Measurements from ENCODE around the gene DNAH11.

DNA sequence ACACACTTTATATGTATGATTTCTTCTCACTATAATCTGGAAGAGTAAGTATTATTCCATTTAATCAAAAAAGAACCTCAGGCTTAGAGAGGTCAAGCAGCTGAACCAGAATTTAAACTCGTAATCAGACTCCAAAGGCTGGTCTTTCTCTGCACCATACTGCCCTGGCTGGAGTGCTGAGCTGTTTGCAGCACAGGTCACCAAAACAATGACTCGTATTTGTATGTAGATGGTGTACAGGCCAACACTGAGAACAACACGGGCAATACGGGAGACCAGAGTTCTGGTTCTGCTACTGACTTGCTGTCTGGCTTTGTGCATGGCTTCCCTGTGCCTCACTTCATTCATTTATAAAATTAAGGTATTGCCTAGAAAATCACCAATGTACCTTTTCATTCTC, 344.9 kb downstream of the DNAH11 start:
- TF ChIP-seq, protein P1, sequence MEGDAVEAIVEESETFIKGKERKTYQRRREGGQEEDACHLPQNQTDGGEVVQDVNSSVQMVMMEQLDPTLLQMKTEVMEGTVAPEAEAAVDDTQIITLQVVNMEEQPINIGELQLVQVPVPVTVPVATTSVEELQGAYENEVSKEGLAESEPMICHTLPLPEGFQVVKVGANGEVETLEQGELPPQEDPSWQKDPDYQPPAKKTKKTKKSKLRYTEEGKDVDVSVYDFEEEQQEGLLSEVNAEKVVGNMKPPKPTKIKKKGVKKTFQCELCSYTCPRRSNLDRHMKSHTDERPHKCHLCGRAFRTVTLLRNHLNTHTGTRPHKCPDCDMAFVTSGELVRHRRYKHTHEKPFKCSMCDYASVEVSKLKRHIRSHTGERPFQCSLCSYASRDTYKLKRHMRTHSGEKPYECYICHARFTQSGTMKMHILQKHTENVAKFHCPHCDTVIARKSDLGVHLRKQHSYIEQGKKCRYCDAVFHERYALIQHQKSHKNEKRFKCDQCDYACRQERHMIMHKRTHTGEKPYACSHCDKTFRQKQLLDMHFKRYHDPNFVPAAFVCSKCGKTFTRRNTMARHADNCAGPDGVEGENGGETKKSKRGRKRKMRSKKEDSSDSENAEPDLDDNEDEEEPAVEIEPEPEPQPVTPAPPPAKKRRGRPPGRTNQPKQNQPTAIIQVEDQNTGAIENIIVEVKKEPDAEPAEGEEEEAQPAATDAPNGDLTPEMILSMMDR (IDR thresholded peaks at IDR 0.05 in 2 of 3, conservative IDR thresholded peaks at IDR 0.05 in 1 of 3; ENCODE audit: borderline replicate concordance in 1 of 3, insufficient read depth in 1 of 3, low read depth in 2 of 3, low read length in 2 of 3), result no peak
- TF ChIP-seq SIN3A (IDR thresholded peaks at IDR 0.05; ENCODE audit: low read depth) (no peak), EZH2phosphoT487 (IDR thresholded peaks at IDR 0.05; ENCODE audit: borderline replicate concordance) (no peak), EZH2 (IDR thresholded peaks at IDR 0.05) (no peak), CEBPB (IDR thresholded peaks at IDR 0.05; ENCODE audit: low read depth) (no peak), ELF1 (IDR thresholded peaks at IDR 0.05; ENCODE audit: borderline replicate concordance, low read depth) (no peak)
- TF ChIP-seq, protein P2, sequence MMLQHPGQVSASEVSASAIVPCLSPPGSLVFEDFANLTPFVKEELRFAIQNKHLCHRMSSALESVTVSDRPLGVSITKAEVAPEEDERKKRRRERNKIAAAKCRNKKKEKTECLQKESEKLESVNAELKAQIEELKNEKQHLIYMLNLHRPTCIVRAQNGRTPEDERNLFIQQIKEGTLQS (IDR thresholded peaks at IDR 0.05), result no peak
- TF ChIP-seq, protein P3, sequence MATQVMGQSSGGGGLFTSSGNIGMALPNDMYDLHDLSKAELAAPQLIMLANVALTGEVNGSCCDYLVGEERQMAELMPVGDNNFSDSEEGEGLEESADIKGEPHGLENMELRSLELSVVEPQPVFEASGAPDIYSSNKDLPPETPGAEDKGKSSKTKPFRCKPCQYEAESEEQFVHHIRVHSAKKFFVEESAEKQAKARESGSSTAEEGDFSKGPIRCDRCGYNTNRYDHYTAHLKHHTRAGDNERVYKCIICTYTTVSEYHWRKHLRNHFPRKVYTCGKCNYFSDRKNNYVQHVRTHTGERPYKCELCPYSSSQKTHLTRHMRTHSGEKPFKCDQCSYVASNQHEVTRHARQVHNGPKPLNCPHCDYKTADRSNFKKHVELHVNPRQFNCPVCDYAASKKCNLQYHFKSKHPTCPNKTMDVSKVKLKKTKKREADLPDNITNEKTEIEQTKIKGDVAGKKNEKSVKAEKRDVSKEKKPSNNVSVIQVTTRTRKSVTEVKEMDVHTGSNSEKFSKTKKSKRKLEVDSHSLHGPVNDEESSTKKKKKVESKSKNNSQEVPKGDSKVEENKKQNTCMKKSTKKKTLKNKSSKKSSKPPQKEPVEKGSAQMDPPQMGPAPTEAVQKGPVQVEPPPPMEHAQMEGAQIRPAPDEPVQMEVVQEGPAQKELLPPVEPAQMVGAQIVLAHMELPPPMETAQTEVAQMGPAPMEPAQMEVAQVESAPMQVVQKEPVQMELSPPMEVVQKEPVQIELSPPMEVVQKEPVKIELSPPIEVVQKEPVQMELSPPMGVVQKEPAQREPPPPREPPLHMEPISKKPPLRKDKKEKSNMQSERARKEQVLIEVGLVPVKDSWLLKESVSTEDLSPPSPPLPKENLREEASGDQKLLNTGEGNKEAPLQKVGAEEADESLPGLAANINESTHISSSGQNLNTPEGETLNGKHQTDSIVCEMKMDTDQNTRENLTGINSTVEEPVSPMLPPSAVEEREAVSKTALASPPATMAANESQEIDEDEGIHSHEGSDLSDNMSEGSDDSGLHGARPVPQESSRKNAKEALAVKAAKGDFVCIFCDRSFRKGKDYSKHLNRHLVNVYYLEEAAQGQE (IDR thresholded peaks at IDR 0.05; ENCODE audit: low read depth), result no peak

Measured in HCT116 (cell line).